DMS53 (cell line): ENCODE measurements around the gene ARHGAP29.

ENCODE experiments used
- DNase-seq: peaks from one replicate; lab custom pipeline; 2025; lab: John Stamatoyannopoulos, UW

ARHGAP29 gene

GRCh38 chr1:94124538-94124937 is 112.8 kb downstream of the ARHGAP29 start:
- peak; percentile 32 for DNase-seq

GRCh38 chr1:94122201-94122970 is 115.0 kb downstream of the ARHGAP29 start:
- DNase-seq, result peak; percentile 61
